OCI-LY3 (cell line): ENCODE results near the gene BRICD5.

Experiments
- CTCF ChIP-seq: fragments of 200-600, 300-600 bp; sonication (generic); IDR thresholded peaks from 2 replicates; pipeline ENCODE4 v1.5.1; 2014; ENCODE audit warnings: antibody characterized with exemption, low read length, low read depth
- EZH2phosphoT487 ChIP-seq: fragments of 200-600 bp; shearing (Covaris generic); IDR thresholded peaks from 2 replicates; pipeline ENCODE4 v1.6.1; 2018; ENCODE audit warnings: antibody characterized with exemption, mixed run types, low read depth

- TF ChIP-seq CTCF, result no peak
- TF ChIP-seq EZH2phosphoT487, result no peak
Measured at GRCh38 chr16:2206780-2207433, 3.8 kb downstream of the BRICD5 start.
